Tongue (tissue), 2 donors: ENCODE data around the gene KMT2E. TPM values are rescaled to one million over a fixed set of nuclear protein-coding genes. Genes with fewer than 3 reads are reported as not detected.
A peak's percentile ranks its signal among the peaks of the same experiment; 100 is the strongest.

Experiments
- DNase-seq: peaks from one replicate; pipeline ENCODE4 v3.0.0-alpha.2; 2015
- total RNA-seq: library from RNA; depleted of rRNA; stranded (reverse); fragments of >200 nt; gene quantifications from one replicate; pipeline ENCODE4 v1.2.3, GENCODE V29; 2014

The KMT2E gene
- total RNA-seq, 1 donor from 2014 or later = 147 TPM

DNA sequence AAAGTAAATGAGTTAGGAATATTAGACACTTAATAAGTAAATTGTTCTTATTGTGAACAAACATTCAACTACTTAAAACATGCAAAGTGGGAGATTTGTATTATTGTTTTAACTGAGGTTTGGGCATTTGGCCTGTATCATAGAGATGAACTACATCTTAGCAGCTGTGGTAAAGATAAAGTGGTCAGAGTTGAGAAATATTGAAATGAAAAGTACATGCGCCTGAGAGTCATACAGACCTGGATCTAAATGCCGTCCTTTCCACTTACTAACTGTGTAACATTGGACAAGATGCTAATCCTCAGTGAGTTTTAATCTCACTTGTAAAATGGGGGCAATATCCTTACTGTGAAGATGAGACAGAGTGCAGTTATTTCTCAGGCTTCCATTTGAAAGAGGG is 74.5 kb downstream of the KMT2E start:
- no peak for DNase-seq

DNA sequence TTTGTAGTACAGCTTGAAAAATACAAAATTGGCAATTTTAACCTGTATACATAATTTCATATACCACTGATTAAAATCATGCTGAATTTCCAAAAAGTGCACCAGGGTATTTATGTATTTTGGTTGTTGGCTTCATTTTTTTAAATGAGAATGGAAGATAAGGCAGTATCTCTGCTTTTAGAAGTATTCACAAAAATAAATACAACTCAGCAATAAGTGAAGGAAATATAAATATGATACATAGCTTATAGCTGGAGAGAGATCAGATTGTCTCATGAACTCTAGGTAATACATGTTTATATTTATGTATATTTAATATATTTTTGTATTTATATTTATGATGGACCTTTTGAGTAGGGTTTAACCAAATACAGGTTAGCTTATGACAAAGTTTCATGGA is 81.0 kb downstream of the KMT2E start:
- no peak for DNase-seq

DNA sequence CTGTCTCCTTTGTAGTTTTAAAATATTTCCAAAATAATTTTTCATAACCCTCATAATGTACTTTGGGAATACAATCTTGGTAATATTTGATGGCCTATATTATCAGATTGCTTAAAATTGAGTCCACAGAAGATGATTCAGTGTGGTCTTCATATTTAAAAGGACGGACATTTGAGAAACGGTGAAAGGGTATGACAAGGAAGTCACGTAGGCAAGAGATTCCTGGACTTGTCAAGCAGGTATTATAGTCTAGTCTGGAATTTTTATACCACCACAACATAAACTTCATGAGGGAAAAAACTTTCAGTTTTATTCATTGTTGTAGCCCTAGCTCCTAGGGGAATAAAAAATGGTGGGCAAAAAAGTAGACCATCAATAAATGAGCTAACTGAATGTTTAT is 82.3 kb downstream of the KMT2E start:
- no peak for DNase-seq

DNA sequence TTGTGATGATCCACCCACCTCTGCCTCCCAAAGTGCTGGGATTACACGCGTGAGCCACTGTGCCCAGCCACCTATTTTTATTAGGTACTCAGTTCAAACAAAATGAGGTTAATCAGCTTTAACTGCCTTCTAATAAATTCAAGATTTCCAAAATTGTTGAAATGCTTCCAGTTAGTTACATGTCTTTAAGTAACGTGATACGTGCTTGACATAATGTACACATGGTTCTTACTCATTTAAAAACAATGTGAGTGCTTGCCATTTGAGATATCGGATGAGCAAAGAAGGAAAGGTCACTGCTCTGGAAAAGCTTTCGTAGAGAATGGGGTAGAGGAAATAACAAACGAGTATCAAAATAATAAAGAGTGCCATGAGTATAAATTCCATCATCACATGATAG is 83.6 kb downstream of the KMT2E start:
- peak; percentile 7 for DNase-seq

DNA sequence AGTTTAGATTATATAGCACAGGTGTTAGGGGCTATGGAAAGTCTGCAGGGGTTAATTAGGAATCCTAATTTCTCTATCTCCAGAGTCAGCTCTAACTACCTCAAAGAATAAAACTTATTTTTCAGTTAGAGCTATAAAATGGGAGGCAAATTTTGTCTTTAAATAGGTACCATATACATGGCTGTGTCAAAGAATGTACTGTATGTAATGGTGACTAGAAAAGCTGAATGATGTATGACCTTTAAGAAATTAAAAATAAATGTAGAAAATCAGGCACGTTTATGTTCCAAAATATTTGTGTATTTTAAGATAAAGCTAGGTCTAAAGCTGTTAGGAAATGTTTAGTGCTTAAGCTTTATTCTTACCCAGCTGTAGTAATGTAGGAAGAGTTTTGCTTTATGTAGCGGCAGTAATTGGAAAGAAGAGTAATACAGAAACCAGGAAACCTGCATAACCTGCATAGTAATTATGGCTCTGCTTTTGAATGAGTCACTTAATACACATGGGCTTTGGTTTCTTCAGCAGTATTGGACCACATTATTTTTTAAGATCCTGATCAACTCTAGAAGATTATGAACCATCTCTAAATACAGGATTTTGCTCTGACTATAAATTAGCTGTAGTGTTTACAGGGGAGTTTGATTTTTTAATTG is 85.0 kb downstream of the KMT2E start:
- no peak for DNase-seq

DNA sequence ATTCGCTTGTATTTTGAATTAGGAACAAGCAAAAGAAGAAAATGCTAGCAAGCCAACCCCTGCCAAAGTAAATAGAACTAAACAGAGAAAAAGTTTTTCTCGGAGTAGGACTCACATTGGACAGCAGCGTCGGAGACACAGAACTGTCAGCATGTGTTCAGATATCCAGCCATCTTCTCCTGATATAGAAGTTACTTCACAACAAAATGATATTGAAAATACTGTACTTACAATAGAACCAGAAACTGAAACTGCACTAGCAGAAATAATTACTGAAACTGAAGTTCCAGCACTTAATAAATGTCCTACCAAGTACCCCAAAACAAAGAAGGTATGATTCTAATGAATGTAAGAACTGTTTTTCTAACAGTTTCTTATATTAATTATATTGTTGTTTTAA is 87.9 kb downstream of the KMT2E start:
- DNase-seq = no peak

DNA sequence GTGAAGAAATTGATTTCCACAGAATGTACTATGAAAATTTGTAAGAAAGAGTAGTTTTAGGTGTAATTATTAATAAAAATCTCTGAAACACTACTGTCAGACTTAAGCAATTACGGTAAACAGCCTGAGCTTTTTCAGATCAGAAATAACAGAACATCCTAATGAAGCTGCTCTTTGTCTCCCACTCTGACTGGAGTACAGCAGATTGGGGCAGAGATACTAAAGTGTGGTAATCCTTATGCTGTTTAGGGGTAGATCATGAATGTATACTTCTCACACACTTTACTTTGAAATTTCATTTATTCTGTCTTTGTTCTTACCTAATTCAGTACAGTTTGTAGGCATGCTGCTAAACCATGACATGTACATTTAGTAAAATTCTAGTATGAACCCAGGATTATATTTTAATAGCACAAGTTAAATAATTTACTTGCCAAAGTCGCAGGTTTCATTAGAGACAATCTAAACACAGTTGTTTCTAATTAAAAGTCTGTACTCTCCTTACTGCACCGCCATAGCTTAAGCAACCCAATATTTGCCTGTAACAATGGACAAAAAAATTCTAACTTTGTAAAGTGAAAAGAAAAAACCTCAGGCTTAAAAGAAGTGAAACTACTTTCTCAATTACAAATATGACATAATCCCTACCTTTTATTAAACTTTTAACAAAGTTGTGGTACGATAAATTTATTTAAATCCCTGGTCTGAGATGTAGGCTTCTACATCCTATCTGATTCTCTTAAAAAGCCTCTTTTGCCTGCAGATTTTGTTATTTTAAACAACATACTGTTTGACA is 88.8 kb downstream of the KMT2E start:
- no peak for DNase-seq

DNA sequence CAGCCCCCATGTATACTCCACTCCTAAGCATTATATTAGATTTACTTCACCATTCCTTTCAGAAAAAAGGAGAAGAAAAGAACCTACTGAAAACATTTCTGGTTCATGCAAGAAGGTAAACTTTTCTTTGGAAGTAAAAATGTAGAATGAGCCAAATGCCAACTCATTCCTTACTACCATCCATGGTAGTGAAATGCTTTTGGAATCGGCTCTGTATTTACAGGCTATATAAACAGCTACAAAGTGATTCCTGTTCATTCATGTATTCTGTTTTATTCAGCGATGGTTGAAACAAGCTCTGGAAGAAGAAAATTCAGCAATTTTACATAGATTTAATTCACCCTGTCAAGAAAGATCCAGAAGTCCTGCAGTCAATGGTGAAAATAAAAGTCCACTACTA is 91.6 kb downstream of the KMT2E start:
- no peak for DNase-seq

DNA sequence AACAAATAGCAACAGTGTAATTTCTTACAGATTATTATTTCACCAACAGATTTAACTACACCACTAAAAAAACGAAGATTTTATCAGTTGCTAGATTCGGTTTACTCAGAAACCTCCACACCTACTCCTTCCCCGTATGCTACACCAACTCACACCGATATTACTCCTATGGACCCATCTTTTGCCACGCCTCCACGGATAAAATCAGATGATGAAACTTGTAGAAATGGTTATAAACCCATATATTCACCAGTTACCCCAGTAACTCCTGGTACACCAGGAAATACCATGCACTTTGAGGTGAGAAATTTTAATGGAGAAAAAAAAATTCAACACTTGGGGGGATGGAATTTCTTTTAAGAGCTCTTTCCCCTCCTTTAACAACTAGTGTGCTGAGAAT is 92.5 kb downstream of the KMT2E start:
- no peak for DNase-seq

DNA sequence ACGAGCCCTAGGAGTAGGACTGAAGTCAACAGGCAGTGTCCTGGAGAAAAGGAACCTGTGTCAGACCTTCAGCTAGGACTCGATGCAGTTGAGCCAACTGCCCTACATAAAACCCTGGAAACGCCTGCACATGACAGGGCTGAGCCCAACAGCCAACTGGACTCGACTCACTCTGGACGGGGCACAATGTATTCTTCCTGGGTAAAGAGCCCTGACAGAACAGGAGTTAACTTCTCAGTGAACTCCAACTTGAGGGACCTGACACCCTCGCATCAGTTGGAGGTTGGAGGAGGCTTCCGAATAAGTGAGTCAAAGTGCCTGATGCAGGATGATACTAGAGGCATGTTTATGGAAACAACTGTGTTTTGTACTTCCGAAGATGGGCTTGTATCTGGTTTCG is 93.5 kb downstream of the KMT2E start:
- DNase-seq = no peak

DNA sequence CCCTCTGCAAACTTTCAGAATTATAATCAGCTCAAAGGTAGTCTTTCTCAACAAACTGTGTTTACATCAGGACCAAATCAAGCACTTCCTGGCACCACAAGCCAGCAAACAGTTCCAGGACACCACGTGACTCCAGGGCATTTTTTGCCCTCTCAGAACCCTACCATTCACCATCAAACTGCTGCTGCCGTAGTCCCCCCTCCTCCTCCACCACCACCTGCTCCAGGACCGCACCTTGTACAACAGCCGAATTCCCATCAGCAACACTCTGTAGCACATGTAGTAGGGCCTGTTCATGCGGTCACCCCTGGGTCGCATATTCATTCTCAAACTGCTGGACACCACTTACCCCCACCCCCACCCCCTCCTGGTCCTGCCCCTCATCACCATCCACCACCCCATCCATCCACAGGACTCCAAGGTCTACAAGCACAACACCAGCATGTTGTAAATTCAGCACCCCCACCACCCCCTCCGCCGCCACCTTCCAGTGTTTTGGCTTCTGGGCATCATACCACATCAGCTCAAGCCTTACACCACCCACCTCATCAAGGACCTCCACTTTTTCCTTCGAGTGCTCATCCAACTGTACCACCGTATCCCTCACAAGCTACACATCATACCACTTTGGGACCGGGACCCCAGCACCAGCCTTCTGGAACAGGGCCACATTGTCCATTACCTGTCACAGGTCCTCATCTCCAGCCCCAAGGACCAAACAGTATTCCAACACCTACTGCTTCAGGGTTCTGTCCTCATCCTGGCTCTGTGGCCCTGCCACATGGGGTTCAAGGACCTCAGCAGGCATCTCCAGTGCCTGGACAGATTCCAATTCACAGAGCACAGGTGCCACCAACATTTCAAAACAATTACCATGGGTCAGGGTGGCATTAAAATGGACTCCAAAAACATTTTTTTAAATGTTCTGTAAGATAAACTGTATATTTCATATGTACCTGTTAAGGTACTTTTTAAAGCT is 98.7 kb downstream of the KMT2E start:
- DNase-seq = no peak

DNA sequence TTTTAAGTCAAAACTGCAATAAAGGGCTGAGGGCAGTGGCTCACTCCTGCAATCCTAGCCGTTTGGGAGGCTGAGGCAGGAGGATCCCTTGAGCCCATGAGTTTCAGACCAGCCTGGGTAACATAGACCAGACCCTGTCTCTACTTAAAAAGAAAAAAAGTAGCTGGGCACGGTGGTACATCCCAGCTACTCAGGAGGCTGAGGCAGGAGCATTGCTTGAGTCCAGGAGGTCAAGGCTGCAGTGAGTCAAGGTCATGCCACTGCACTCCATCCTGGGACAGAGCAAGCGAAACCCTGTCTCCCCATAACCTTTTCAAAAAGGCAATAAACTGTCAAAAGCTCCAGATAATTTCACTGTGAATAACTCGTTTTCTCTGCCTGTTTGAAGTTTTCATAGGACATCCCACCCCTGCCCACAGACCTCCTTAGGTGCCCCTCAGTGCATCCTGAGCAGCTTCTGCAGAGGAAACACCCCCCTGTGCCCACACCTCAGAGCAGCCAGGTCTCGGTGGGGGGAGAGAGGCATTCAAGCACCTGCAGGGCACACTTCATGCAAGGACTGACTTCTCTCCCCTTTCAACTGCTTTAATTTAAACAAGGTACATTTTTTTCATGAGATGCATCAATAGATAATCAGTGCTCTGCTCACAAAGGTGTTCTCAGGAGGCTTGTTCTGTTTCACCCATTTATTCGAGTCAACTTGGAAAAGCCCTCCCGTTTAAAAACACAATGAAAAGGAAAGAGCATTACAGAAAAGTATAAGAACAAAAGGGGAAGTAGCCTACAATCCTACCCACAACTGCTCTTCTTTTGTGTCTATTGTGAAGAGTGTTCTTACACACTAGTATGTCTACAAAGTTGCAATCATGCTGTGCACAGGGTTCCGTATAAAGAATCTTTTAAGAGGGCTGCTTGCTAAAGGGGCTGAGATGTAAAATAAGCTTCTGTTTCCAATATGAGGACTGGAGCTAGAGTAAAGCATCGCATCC is 104.9 kb downstream of the KMT2E start:
- no peak for DNase-seq

DNA sequence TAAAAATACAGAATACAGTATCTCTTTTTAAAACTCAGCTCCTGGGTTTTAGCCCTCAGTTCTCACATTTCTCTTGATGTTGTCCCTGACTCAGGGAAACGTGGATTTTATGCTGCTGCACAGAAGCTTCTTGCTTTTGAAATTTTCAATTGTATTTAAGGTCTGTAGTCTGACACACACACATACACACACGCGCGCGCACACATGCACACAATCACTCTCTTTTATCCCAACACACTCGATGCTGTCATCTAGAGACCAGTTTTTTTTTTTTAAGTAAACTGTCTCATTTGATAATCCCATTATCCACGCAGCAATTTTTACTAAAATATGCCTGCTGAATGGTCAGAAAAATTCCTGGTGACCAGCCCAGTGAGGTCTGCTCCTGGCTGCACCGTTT is 108.6 kb downstream of the KMT2E start:
- DNase-seq = no peak

DNA sequence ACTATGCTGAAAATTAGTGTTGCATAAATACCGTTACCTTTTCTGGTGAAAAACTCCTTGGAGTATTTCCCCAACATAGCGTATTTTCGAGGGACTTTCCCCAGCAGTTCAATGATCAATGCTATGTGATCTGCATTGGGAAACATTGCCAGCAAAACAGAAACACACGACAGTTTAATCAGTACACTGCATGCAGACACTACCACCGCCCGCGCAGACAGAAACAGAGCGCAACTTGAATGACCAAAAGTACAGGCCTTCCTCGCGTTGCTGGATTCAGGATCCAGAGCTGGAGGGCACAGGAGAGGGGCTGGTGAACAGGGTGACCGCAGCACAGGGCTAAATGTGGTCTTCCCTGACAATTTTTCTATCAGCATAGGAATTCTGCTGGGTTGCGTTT is 111.7 kb downstream of the KMT2E start:
- no peak for DNase-seq

DNA sequence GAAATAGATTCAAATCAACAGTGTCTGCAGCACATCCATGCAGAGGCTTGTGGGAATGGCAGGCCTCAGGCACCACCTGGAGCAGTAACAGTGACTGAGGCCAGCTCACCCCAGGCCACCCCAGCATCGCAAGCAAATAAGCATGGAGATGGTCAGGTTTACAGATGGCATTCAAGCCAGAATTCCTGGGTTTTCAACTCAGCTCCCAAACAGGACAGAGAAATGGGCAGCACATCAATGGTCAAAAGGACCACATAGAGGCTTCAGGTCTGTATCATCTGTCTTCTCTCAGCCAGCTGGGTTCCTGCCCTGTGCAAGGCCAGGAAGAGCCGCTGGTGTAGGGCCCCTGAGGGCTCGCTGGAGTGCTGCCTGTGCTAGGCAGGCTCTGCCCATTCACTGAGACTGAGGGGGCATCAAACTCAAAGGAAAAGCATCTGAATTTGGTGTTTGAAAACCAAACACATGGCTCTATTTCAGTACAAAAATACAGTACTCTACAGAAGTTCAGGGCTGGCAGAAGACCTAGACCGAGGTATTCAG is 112.5 kb downstream of the KMT2E start:
- no peak for DNase-seq

DNA sequence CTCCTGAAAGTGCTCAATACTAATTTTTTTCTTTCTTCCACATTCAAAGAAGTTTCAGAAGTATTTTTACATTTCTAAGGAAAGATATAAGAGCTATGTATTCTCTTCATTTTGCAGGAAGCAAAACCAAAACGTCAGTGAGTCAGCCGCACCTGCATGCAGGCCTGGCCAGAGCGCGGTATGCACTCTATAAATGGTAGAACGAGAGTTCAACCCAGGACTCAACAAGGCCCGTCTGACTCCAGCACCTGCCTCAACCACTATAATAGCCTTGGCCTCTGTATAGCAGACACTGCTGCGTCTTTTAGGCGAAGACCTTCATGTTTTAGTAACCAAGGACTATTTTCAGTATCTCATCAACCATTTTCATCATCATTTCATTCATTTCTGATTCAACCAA is 113.2 kb downstream of the KMT2E start:
- DNase-seq = no peak

DNA sequence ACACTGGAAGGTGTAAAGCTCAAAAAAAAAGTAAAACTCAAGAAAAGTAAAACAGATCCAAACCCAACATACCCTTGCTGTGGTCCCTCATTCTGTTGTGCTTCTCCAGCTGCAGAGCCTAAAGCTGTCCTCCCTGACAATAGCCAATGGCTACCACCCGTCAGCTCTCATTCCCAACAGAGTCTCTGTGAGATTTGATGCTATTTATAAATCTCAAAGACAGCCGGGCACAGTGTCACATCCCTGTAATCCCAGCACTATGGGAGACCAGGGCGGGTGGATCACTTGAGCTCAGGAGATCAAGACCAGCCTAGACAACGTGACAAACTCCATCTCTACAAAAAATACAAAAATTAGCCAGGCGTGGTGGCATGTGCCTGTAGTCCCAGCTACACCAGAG is 116.0 kb downstream of the KMT2E start:
- DNase-seq = peak; percentile 25

DNA sequence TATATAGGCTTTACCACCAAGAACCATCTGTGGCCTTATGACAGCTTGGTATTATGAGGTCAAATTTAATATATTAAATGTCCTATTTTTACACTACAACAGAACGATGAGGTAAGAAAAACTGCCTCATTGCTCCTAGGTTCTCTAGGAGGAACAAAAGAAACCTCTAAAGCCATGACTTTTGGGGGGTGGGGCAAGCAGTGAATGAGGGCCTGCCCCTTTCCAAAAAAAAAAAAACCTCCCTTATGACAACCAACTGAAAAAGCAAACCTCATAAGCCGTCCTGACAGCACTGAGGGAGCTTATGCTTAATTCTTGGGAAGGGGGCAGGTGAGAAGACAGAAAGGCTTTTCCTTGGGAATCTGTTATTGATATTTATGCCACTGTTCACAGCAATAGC is 116.6 kb downstream of the KMT2E start:
- no peak for DNase-seq

DNA sequence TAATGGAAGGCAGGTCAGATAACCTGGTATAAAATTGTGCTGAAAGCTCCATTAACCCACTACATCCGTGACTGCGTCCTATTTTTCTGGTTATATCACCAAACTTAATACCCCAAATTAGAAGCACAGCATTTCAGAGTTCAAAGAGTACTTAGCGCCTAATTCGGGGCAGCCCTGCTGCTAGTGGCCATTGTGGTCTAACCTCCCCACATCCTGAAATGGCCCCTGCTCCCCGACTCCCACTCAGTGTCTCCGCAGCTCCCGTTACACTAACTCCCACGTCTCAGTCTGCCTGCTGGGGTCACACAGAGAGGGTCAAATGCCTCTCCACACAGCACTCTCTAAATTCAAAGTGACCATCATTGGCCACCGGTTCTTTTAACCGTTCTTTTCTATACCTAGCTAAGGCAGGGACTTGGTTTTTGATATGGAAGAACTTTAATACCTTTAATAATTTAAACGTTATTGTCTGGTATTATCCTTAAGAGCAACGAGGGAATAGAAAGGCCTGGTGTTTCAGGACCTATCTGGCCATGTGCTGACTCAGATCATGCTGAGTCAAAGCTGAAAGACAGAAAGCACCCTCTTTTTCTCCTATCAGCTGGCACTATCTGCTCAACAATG is 117.1 kb downstream of the KMT2E start:
- DNase-seq = no peak

DNA sequence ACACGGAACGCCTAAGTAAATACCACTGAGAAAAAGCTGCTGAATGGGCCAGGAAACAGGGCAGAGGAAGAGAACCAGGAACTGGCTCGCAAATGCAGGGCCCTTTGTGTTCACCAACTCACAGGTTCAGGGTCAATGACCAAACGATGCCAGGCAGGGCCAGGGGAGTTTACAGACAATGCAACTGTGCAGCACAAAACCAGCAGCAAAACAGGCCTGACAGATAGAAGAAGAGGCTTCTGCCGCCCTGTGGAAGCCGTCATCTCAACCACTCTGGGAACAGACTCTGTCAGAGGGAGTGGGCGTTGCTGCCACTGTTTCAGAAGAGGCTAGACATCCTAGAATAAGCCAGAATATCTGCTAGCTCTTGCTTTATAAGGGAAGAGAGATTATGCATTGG is 117.9 kb downstream of the KMT2E start:
- DNase-seq = no peak

DNA sequence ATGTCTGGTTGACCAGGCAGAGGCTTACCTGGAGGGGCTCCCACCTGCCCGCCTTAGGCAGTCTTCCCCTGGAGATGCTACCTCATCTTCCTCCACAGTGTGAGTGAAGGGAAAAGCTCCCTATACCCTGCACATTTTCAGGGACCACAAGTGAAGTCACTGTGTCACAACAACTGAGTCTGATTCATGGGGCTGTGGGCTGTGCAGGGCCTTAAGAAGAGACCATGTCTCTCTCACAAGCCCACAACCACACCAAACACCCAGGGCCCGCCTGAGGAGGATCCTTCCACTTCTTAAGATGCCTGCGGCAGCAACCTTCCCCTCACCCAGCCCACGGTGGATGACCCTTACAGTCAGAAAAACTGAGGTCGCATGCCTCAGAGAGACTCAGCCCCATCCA is 118.3 kb downstream of the KMT2E start:
- no peak for DNase-seq
